ENCODE results near the gene NFASC.

Gene NFASC

DNA sequence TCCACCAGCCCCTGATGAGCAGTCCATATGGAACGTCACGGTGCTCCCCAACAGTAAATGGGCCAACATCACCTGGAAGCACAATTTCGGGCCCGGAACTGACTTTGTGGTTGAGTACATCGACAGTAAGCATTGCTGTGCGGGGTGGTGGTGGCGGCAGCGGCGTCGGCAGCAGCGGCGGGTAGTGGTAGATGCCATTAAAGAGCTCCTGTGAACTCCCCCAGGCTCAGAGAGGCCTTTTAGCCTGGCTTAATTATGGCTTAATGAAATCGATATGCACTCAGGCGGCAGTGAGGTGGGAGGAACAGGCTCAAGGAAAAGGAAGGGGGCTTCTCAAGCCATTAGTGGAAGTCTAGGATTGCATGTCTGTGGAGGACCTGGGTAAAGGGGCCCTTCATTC is 130.5 kb downstream of the NFASC start:
- in situ Hi-C loops (cut with MboI; ENCODE audit: low sequenced_read_pairs): no loop called here

DNA sequence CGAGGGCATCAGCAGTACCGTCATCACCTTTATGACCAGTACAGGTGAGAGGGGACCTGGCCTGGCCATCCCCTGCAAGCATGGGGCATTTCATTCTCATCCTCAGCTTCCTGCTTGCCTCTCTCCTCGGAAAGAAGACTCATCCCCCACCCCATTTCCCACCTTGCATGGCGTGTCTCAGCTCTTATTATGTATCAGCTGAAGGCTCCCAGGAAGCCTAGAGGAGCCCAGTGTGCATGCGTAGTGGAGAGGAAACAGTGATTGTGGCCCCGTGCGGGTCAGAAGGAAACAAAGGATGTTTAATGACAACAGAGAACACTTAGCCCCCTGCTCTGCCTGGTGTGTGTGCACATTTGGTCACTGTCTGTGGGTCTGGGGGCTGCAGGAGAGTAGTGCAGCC is 132.0 kb downstream of the NFASC start:
- in situ Hi-C loops (cut with MboI; ENCODE audit: low sequenced_read_pairs): no loop called here

GRCh38 chr1:205003358-205004131 is 132.9 kb downstream of the NFASC start:
- in situ Hi-C loops (cut with MboI; ENCODE audit: low sequenced_read_pairs): no loop called here

DNA sequence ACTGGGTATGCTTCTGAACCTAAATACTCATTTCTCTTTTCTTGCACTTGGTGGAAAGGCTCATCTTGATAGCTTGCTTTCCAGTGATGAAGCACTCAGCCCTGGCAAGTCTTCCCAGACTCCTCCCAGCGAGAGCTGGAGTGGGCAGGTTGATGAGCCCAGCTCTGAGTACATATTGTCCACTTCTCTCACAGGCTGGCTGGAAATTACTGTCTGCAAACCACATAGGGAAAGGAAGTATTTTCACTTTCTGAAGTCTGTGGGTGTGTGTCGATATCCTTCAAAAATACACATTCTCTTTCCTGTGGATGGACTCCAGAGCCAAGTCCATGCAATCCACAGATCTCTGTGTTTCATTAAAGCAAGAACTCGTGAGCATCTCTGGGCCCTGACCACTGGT is 133.7 kb downstream of the NFASC start:
- in situ Hi-C loops (cut with MboI; ENCODE audit: low sequenced_read_pairs): no loop called here

DNA sequence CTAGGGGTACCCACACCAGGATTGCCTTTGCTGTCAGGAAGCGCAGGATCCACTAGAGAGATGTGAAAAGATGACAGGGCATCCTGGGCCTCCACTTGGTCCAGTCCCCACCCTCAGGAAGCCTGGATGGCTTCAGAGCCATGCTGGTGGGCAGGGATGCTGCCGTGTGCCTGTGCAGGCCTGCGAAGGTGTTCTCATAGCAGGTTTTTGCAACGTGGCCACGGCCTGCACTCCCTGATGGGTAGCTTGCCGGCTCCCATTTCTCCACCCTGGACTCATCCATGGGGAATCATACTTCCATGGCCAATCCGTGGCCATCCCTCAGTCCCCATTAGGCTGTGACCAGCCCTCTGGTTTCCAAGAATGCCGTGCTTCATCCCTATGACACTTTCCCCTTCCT is 138.2 kb downstream of the NFASC start:
- in situ Hi-C loops (cut with MboI; ENCODE audit: low sequenced_read_pairs): no loop called here

GRCh38 chr1:205009670-205010069 is 139.0 kb downstream of the NFASC start:
- in situ Hi-C loops (cut with MboI; ENCODE audit: low sequenced_read_pairs): no loop called here

DNA sequence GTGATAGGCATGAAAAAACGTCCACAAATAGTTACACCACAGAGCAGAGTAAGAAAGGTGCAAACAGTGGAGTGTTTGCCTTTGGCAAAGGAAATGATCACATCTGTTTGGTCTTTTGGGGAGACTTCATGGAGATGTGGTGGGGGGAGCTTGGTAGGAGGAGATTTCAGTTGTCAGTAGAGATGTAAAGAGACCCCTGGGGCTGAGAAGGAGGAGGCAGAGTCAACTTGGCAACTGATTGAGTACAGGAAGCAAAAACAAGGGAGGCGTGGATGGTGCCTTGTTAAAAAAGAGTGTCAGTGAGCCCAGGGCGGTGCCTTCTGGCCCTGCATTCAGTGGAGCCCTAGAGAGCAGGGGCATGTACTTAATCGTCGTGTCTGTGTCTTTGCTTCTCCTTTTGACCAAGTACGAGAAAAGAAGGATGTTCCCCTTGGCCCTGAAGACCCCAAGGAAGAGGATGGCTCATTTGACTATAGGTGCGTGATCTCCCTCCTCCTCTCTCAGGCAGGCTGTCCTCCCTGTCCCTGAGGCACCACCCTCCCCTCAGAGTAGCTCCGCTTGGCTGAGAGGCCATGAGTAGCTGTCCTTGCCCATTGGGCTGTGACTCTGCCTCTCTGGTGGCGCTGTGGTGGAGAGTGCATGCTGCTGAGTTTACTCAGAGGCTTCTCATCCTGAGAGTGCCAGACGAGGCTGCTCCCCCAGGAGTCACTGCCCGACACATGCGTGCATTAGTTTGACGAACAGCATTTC is 141.9 kb downstream of the NFASC start:
- in situ Hi-C loops (cut with MboI; ENCODE audit: low sequenced_read_pairs): no loop called here

- in situ Hi-C loops (cut with MboI; ENCODE audit: low sequenced_read_pairs): no loop called here
Observed at GRCh38 chr1:205013683-205014367, 143.2 kb downstream of the NFASC start.

DNA sequence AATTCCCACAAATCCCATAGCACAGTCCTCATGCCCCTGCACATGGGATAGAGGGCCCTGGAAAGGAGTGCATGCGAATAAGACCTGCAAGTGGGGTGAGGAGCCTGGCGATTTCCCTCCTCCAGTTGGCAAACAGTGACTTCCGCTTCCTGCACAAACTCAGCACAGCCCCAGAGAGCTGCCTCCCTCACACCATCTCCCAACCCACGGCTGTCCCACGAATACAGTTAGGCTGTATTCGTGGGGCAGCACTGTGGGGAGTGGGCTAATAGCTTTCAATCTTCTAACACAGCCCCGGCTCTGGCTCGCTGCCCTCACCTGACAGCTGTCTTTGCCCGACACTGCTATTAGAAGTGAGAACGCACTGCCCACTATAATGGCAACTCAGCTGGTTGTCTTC is 144.1 kb downstream of the NFASC start:
- in situ Hi-C loops (cut with MboI; ENCODE audit: low sequenced_read_pairs): no loop called here

DNA sequence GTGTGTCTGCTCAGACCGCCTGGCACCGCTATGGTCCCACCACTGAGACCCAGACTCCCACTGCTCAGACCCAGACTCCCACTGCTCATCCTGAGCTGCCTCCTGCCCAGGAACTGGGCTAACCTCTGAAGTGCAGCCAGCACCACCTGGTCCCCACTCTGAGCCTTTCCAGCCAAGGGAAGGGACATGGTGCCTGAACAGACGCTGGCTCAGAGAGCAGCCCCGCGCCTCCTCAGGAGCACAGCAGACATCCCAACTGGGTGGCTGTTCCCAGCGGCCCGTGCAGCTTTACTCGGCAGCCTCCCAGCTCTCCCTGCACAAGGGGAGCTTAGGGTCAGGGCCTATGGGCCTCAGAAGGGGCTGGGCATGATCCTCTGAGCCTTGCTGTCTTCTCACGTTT is 144.6 kb downstream of the NFASC start:
- in situ Hi-C loops (cut with MboI; ENCODE audit: low sequenced_read_pairs): no loop called here

DNA sequence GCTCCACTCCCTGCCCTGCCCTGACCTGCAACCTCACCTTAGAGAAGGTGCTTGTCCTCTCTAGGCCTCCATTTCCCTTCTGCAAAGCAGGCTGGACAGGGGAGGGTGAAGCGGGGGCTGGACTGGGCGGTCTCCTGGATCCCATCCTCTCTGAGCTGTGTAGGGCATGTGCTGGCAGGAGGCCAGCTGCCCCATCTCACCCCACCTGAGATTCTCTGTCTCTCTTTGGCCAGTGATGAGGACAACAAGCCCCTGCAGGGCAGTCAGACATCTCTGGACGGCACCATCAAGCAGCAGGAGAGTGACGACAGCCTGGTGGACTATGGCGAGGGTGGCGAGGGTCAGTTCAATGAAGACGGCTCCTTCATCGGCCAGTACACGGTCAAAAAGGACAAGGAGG is 145.4 kb downstream of the NFASC start:
- in situ Hi-C loops (cut with MboI; ENCODE audit: low sequenced_read_pairs): no loop called here

DNA sequence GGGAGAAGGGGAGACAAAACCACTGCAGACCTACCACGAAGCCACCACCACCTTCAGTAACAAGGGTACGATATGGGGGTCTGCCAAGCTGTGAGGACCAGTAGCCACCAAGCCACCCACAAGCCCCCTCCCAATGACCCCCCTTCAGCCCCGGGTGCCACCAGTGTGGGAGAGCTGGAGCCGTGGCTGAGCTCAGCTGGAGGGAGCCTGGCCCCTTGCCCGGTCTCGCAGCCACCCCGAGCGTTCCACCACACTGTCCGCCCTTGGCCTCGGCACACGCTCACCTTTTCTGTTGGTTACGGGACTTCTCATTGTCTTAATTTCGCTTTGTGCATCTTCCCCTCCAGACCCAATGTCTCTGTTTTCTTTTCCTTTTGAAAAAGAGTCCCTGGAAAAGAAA is 145.9 kb downstream of the NFASC start:
- in situ Hi-C loops (cut with MboI; ENCODE audit: low sequenced_read_pairs): no loop called here

- in situ Hi-C loops (cut with MboI; ENCODE audit: low sequenced_read_pairs): no loop called here
Observed at GRCh38 chr1:205017001-205017400, 146.3 kb downstream of the NFASC start.

GRCh38 chr1:205017766-205018165 is 147.1 kb downstream of the NFASC start:
- in situ Hi-C loops (cut with MboI; ENCODE audit: low sequenced_read_pairs): no loop called here

GRCh38 chr1:205018381-205018780 is 147.7 kb downstream of the NFASC start:
- in situ Hi-C loops (cut with MboI; ENCODE audit: low sequenced_read_pairs): no loop called here

- in situ Hi-C loops (cut with MboI; ENCODE audit: low sequenced_read_pairs): no loop called here
Observed at GRCh38 chr1:205020466-205020865, 149.8 kb downstream of the NFASC start.

GRCh38 chr1:205024679-205025078 is 154.0 kb downstream of the NFASC start:
- in situ Hi-C loops (cut with MboI; ENCODE audit: low sequenced_read_pairs): no loop called here

DNA sequence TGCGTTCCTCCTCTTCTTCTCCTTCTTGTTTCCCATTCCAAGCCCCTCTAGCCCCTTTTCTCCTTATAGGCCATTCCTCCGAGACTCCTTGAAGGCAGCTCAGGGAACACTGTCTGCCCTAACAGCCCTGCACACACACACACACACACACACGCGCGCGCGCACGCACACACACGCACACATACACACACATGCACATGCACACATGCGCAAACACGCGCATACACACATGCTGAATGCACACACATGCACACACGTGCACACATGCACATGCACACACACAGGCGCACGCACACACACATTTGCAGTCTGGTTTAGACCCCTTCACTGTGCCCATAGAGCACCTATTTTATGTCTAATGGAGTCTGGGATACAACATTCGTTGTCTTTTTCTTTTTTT is 154.6 kb downstream of the NFASC start:
- in situ Hi-C loops (cut with MboI; ENCODE audit: low sequenced_read_pairs): no loop called here

GRCh38 chr1:205026181-205026580 is 155.5 kb downstream of the NFASC start:
- in situ Hi-C loops (cut with MboI; ENCODE audit: low sequenced_read_pairs): no loop called here

GRCh38 chr1:205028390-205028789 is 157.7 kb downstream of the NFASC start:
- in situ Hi-C loops (cut with MboI; ENCODE audit: low sequenced_read_pairs): no loop called here

- in situ Hi-C loops (cut with MboI; ENCODE audit: low sequenced_read_pairs): no loop called here
Observed at GRCh38 chr1:205028924-205029323, 158.3 kb downstream of the NFASC start.

DNA sequence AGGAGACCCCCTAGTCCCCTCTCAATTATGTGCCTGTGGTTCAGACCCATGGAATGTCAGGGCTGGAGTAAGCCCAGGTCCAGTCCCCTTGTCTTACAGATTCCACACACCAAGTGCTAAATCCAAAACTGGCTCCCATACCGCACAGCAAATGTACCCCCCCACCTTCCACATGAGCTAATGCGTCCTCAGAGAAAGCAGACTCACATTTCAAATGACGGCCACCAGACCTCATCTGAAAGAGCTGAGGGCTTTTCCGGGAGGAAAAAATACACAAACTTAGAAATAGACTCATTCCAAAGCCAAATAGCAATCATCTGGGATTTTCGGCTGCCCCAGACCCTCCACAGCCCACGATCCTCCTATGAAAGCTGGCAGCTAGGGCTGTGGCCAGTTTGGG is 159.6 kb downstream of the NFASC start:
- in situ Hi-C loops (cut with MboI; ENCODE audit: low sequenced_read_pairs): no loop called here

Data from HL-60/S4 treated with retinoic acid at 250 ng/mL for 4 days and 3 days (cell line).